Tibial nerve (tissue), 4 donors: Measurements from ENCODE around the gene TMC8.

Experiments
- CTCF ChIP-seq, 5 experiments: fragments of 200-600 bp in 3 of 5; fragments of 450-650 bp in 2 of 5; sonication (generic) in 3 of 5; IDR thresholded peaks; one replicate each; pipeline ENCODE4 v1.5.1; 2016 to 2019; ENCODE audit warnings: antibody characterized with exemption in 5 of 5, mild to moderate bottlenecking in 3 of 5, moderate library complexity in 2 of 5
- EP300 ChIP-seq, 2 donors: sonication (generic); formaldehyde crosslinking; IDR thresholded peaks; one replicate each; pipeline ENCODE4 v1.6.1; 2017; ENCODE audit warnings: antibody characterized with exemption in 2 of 2, mild to moderate bottlenecking in 1 of 2
- POLR2A ChIP-seq, 2 donors: fragments of 450-650 bp; IDR thresholded peaks; one replicate each; pipeline ENCODE4 v1.6.1; 2017; ENCODE audit warnings: antibody characterized with exemption in 2 of 2, mild to moderate bottlenecking in 2 of 2, moderate library complexity in 2 of 2

- TF ChIP-seq POLR2A (IDR thresholded peaks at IDR 0.05) (no peak), EP300 (IDR thresholded peaks at IDR 0.05) (no peak), CTCF (IDR thresholded peaks at IDR 0.05) (no peak)
Measured at GRCh38 chr17:78105101-78105500, 25.5 kb upstream of the TMC8 start.
